GM21576 (cell line): ENCODE data around the gene ITGA11.

ENCODE experiments used
- ATAC-seq: cut with Tn5 transposase; IDR thresholded peaks from one replicate; pipeline ENCODE4 v1.9.1; 2021; ENCODE audit warnings: mild to moderate bottlenecking, moderate library complexity; ENCODE audit not compliant: unreplicated experiment

Gene ITGA11

DNA sequence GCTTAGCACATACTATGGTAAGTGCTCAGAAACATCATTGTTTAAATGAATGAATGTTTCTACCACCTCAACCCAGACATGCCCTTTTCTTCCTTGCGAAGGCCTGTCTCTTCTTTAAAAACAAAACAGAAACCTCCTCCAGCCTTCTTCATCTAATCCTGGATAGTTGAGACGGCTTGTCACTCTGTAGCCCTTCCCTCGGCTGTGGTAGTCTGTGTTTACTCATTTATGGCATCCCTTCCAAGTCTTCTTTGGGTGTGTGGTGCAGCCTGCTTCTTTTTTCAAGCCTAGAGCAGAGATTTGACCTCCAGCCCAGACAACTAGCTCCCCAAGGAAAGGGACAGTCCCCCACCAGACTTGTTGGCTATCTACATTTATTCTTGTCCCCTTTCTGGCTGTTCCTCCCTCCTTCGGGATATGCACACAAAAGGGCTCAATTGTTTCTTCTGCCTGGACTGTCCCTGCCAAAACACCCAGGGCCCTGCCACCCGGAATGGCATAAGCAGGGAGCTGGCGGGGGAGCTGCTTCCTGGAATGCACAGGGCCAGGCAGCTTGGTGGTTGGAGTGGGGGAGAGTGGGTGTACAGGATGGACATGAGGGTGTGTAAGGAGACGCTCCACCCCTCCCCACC is 67.8 kb downstream of the ITGA11 start:
- ATAC-seq: no peak

GRCh38 chr15:68363353-68363752 is 68.6 kb downstream of the ITGA11 start:
- ATAC-seq: no peak

DNA sequence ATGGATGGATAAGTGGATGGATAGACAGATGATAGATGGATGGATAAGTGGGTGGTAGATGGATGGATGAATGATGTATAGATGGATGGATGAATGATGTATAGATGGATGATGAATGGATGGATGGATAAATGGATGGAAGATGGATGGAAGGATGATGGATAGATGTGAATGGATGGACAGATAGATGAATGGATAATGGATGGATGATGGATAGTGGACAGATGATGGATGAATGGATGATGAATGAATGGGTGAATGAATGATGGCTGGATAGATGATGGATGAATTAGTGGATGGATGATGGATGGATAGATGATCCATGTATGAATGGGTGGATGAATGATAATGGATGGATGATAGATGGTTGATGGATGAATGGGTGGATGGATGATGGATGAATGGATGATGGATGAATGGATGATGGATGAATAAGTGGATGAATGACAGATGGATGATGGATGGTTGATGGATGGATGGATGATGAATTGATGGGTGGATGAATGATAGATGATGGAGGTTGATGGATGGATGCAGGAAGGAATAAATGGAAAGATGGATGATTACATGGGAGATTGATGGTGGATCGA is 69.3 kb downstream of the ITGA11 start:
- ATAC-seq: no peak

DNA sequence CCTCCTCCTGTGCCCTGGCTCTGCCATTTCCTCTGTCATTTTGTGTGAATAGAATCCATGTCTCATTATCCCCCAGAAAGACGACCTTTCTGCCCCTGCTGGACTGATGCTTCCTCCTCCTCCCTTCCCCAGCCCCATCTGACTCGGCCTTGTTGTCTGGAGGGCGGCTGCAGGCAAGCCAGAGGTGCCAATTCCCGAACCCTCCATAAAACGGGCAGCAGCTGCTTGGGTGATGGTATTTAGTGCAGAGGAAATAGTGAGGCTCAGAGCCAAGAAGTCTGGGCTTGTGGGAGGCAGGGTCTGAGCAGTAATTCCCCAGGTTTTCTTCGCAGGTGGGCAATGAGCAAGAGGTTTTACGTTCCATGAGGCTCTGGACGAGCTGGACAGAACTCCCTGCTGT is 71.2 kb downstream of the ITGA11 start:
- ATAC-seq: no peak

GRCh38 chr15:68356778-68357177 is 75.2 kb downstream of the ITGA11 start:
- ATAC-seq: no peak

GRCh38 chr15:68354923-68355322 is 77.0 kb downstream of the ITGA11 start:
- ATAC-seq: no peak

DNA sequence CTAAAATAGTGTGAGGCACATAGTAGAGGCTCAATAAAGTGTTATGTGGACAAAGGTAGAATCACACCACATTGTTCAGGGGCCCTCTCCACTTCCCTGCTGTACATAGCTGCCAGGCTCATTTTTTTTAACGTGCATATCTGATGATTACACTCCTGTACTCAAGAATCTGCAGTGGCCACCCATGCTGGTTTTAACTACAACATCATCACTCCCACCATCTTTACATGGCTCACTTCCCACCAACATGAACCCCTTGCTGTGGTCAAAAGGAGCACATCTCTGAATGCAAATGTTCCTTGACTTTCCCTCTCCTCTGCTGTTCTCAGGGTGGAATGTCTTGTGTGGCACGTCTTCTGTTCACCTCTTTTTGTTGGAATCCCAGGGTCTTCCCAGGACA is 77.7 kb downstream of the ITGA11 start:
- no peak for ATAC-seq

- no peak for ATAC-seq
These were observed 78.4 kb downstream of the ITGA11 start for GRCh38 chr15:68353421-68354135.

DNA sequence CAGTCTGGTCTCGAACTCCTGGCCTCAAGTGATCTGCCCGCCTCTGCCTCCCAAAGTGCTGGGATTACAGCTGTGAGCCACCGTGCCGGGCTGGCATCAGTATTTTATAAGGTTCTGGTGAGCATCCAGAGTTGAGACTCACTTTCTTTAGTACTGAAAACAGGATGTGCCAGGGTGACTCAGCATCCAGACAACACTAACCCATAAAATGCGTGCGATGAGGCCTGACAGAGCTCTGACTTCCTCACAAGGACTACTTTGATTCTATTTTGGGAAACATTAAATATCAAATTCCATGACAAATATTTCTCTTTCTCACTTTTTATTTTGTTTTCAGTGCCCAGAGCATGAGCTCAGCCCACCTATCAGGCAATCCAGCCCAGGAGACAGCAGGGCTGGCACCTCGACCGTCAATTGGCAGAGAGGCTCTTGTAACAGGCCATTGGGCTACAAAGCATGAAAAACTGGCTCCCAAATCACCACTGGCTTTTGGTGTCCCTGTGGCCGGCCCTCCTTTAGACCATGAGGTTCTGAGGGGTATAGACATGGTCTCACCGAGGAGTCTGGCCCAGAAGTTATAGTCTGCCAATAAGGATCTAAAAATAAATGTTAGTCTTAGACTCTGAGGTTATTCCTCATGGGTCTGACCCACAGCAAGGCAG is 79.4 kb downstream of the ITGA11 start:
- no peak for ATAC-seq

GRCh38 chr15:68349151-68349550 is 82.8 kb downstream of the ITGA11 start:
- no peak for ATAC-seq

GRCh38 chr15:68348606-68349005 is 83.4 kb downstream of the ITGA11 start:
- no peak for ATAC-seq

DNA sequence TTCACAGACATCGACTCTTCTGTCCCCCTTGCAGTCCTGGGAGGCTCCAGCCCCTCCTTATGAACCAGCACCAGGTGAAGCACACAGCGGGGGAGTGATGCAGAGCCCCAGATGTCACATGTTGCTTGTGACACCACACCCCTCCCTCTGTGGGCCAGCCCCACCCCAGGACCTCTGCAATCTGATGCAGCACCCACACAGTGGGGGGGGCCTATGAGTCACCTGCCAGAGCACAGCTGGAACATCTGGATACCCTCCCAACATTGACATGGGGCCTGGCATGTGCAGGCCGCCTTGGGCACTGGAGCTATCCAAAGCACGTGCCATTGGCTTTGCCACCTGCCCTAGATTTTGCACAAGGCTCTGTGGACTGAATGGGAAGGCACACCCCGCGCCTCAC is 83.9 kb downstream of the ITGA11 start:
- ATAC-seq: no peak

DNA sequence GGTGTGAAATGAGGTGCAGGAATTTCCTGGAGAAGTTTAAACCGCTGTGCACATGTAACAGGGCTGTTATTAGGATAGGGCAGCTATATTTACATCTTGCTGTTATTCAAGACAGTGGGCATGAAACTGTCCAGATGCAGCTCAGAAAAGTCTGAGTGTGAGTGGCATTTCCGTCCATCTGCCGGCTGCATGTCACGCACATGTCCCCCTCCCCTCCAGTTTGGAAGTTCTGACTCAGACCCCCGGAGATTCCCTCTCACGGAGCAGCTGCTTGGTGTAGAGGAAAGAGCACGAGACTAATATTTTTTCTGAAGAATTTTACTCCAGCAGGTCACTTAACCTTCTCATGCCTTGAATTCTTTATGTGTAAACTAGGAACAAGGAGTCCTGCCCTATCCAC is 84.6 kb downstream of the ITGA11 start:
- ATAC-seq: no peak

DNA sequence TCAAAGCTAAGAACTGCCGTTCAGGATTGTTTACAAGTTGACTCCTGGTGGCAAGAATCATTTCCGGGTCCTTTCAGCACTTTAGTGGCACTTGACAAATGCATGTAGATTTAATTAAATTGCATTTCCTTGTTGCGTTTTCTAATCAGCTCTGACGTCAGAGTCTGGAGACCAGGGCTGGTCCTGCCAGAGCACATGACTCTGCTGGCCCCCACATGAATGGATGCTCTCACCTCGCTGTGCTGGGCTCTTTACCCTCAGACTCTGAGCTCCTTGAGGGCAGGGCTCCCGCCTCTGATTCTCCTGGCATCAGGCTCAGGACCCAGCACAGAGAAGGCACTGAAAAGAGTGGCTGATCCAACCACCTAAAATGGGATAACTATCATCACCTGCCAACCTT is 85.0 kb downstream of the ITGA11 start:
- no peak for ATAC-seq

GRCh38 chr15:68345481-68345880 is 86.5 kb downstream of the ITGA11 start:
- no peak for ATAC-seq

DNA sequence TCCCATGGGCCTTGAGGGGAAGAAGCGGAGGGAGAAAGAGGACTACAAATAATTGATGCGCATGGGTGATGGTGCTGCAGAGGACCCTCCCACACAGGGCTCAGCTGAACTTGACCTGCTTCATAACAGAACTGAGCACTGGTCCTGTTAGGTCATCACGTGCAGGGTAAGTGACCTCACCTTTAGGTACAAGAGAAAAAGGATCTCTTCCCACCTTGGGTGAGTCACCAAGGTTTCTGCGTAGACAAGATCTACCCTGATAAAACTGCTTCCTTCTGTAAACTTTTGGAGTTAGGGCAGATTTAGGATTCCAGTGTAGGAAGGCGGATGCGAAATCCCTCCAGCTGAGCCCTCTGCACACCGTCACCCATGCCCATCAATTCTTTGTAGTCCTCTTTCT is 87.4 kb downstream of the ITGA11 start:
- no peak for ATAC-seq

DNA sequence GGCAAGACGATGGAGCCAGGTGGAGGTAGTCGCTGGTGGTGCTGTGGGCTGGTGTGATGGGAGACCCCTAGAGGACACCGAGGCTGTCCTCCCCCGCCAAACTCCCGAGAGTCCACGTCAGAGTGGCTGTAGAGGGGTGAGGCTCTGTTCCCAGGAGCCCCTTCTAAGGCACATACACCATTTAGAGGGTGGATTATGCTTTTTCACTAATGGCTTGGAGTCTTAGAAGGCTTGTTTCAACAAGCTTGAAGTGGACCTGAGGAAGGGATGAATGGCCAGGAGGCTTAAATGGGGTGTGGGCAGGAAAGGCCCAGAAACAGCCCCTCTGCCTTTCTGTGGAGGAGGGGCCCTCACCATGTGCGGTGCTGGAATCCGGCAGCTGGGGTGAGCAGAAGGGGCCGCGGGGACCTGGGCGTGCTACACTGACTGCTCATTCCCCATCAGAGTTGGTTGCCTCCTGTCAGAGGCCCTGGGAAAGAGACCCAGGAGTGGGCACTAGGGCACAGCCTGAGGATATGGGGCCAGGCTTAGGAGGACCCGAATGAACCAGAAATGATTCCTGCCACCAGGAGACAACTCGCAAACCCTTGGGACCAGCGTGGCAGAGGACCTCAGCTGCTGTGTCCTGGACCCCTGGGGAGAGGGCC is 88.3 kb downstream of the ITGA11 start:
- no peak for ATAC-seq

- no peak for ATAC-seq
These were observed 89.9 kb downstream of the ITGA11 start for GRCh38 chr15:68341760-68342725.

DNA sequence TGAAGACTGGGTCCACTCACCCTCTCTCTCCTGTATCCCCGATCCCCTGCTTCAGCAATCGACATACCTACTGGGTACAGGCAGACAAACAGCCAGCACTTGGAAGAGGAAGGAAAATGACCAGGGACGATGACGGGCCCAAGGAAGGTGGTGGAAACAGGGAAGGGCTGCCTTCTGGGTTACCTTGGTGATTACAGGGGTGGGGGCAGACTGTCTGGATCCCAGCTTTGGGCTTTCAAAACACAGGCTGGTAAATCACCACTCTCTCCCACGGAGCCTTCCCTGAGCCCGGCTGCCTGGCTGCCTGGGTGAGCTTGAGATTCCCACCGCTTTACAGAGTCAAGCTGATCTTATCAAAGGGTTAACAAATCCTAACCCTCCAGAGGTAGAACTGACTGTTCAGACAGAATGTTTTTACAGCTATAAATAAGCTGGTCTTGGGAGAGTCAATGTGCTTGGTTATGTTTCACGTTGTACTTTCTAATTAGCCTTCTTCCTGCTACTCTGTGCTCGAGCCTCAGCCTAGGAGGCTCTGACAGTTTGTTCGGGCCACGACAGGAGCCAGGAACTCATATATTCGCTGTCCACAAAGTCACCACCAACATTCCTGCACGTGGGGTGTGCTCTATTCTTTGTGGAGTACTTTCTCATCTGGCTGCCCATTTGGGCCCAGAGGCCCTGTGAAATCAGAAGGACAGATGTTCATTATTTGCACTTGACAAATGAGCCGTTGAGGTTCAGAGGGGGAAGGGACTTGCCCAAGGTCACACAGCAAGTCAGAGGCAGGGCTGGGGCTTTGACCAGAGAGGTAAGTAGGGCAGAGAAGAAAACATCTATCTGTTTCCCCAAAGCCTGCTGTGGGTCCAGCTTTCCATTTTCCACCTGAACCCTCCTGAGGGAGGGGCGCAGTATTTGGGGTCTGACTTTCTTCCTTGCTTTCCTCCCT is 91.0 kb downstream of the ITGA11 start:
- no peak for ATAC-seq
